ENCODE data around the gene TXNRD2.

DNA sequence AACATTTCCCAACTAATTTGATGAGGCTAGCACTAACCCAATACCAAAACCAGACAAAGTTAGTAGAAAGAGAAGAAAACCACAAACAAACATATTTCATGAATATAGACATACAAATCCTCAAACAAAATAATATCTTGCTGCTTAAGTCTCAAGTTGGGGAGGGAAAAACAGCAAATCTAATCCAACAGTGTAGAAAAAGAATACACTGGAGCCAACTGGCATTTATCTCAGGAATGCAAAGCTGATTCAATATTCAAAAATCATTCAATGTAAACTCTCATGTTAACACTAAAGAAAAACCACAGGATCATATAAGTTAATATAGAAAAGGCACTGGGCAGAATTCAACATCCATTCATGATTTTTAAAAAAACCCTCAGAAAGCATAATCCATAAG is 105.1 kb downstream of the TXNRD2 start:
- TF ChIP-seq GATA3 (IDR thresholded peaks at IDR 0.05; ENCODE audit: low read depth, low read length) = no peak
- no peak for TF ChIP-seq GATA2 (IDR thresholded peaks at IDR 0.05; ENCODE audit: low read depth, low read length)
